Neural progenitor cell (in vitro differentiated cells): Measurements from ENCODE around the gene IDS. TPM values are rescaled to one million over a fixed set of nuclear protein-coding genes. Genes with fewer than 3 reads are reported as not detected.
A peak's percentile ranks its signal among the peaks of the same experiment; 100 is the strongest.

Experiments
- DNase-seq: peaks from one replicate; pipeline ENCODE4 v3.0.0-alpha.2; 2016; ENCODE audit warnings: low spot score
- H2AFZ ChIP-seq: fragments of 200-600 bp; sonication (generic); replicated peaks from 2 replicates; pipeline ENCODE4 v1.6.1; 2016; ENCODE audit warnings: antibody characterized with exemption
- H3F3A ChIP-seq: fragments of 200-600 bp; sonication (generic); 2 replicates; pipeline ENCODE4 v1.6.1; 2016; ENCODE audit warnings: antibody characterized with exemption, low read depth
- H3K27ac ChIP-seq: fragments of 200-600 bp; sonication (generic); 2 replicates; pipeline ENCODE4 v1.5.1; 2016; ENCODE audit warnings: mild to moderate bottlenecking
- H3K27me3 ChIP-seq: fragments of 200-600 bp; sonication (generic); 2 replicates; pipeline ENCODE4 v1.6.1; 2016; ENCODE audit warnings: mild to moderate bottlenecking, moderate library complexity
- H3K36me3 ChIP-seq: fragments of 200-600 bp; sonication (generic); 2 replicates; pipeline ENCODE4 v1.5.1; 2016
- H3K4me1 ChIP-seq: fragments of 200-600 bp; sonication (generic); 2 replicates; pipeline ENCODE4 v1.6.1; 2016; ENCODE audit warnings: mixed run types
- H3K4me2 ChIP-seq: fragments of 200-600 bp; sonication (generic); 2 replicates; pipeline ENCODE4 v1.6.1; 2016
- H3K4me3 ChIP-seq: fragments of 200-600 bp; sonication (generic); 2 replicates; pipeline ENCODE4 v1.5.1; 2016
- H3K79me2 ChIP-seq: fragments of 200-600 bp; sonication (generic); 2 replicates; pipeline ENCODE4 v1.6.1; 2016; ENCODE audit warnings: low read depth
- H3K9ac ChIP-seq: fragments of 200-600 bp; sonication (generic); 2 replicates; pipeline ENCODE4 v1.6.1; 2016
- H3K9me3 ChIP-seq: fragments of 200-600 bp; sonication (generic); 2 replicates; pipeline ENCODE4 v1.5.1; 2016; ENCODE audit warnings: low read depth
- H4K20me1 ChIP-seq: fragments of 200-600 bp; sonication (generic); 2 replicates; pipeline ENCODE4 v1.6.1; 2016; ENCODE audit warnings: low read depth
- H3K27ac Mint-ChIP-seq: 3 replicates; pipeline ENCODE4 v1.8.0; 2021; ENCODE audit warnings: mixed read lengths
- H3K27me3 Mint-ChIP-seq: 2 replicates; pipeline ENCODE4 v1.8.0; 2022; ENCODE audit warnings: low read depth, mild to moderate bottlenecking, inconsistent platforms, moderate library complexity, mixed read lengths; ENCODE audit not compliant: insufficient read depth
- H3K36me3 Mint-ChIP-seq: 3 replicates; pipeline ENCODE4 v1.8.0; 2021; ENCODE audit warnings: mixed read lengths
- H3K4me1 Mint-ChIP-seq: 3 replicates; pipeline ENCODE4 v1.8.0; 2021; ENCODE audit warnings: mixed read lengths
- H3K4me3 Mint-ChIP-seq: 3 replicates; pipeline ENCODE4 v1.8.0; 2021; ENCODE audit warnings: mild to moderate bottlenecking, moderate library complexity, mixed read lengths
- H3K9me3 Mint-ChIP-seq: 3 replicates; pipeline ENCODE4 v1.8.0; 2020; ENCODE audit warnings: mixed read lengths
- EZH2 ChIP-seq: fragments of 200-600 bp; sonication (generic); IDR thresholded peaks from 2 replicates; pipeline ENCODE4 v1.6.1; 2017; ENCODE audit warnings: antibody characterized with exemption, mild to moderate bottlenecking, moderate library complexity
- EZH2phosphoT487 ChIP-seq: fragments of 200-600 bp; sonication (generic); IDR thresholded peaks from 2 replicates; pipeline ENCODE4 v1.6.1; 2017; ENCODE audit warnings: antibody characterized with exemption
- total RNA-seq: library from RNA; depleted of rRNA; stranded (reverse); fragments of >200 nt; gene quantifications from 2 replicates; pipeline ENCODE4 v1.2.3, GENCODE V29; 2015; ENCODE audit warnings: low replicate concordance
- TF ChIP-seq, protein P1 (sequence below): fragments of 200-600 bp; sonication (generic); IDR thresholded peaks from 2 replicates; pipeline ENCODE4 v1.5.1; 2017; ENCODE audit warnings: antibody characterized with exemption, mild to moderate bottlenecking

Gene IDS
- total RNA-seq, 1 donor from 2014 or later, result 14.5 TPM

DNA sequence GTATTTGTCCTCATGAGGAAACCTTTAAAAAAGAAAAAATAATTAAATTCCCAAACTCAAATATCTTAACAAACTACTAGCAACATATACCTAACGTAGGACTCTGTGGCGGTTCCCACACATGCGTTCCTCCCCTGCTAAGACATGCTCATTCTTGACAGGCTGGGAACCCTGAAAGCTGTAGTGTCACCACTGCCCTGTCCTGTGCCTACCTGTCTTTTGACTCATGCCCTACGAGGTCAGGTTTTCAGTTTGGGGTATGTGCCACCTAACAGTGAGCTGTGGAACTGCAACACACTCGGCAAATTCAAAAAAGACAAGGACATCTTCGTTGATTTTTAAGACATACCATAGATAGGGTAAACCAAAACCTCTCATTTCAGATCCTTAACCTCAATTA is 17.8 kb downstream of the IDS start:
- Histone ChIP-seq H3K36me3 (no peaks in the 10 kb centered on the region), H3K27me3 (no peaks in the 10 kb centered on the region), H4K20me1 (no peaks in the 10 kb centered on the region), H3K79me2 (no peaks in the 10 kb centered on the region), H3F3A (no peaks in the 10 kb centered on the region), H3K9me3 (no peaks in the 10 kb centered on the region), H3K27ac (no peak overlapping the region), H2AFZ (no peak overlapping the region), H3K9ac (no peak overlapping the region), H3K4me1 (no peaks in the 10 kb centered on the region), H3K4me2 (no peak overlapping the region), H3K4me3 (no peak overlapping the region)
- Mint-ChIP-seq H3K4me1 (no peaks in the 10 kb centered on the region), H3K4me3 (no peak overlapping the region), H3K9me3 (peaks cover 2% of the 10 kb centered on the region), H3K27me3 (no peaks in the 10 kb centered on the region), H3K27ac (no peak overlapping the region), H3K36me3 (peaks cover 25% of the 10 kb centered on the region)
- TF ChIP-seq, protein P1, sequence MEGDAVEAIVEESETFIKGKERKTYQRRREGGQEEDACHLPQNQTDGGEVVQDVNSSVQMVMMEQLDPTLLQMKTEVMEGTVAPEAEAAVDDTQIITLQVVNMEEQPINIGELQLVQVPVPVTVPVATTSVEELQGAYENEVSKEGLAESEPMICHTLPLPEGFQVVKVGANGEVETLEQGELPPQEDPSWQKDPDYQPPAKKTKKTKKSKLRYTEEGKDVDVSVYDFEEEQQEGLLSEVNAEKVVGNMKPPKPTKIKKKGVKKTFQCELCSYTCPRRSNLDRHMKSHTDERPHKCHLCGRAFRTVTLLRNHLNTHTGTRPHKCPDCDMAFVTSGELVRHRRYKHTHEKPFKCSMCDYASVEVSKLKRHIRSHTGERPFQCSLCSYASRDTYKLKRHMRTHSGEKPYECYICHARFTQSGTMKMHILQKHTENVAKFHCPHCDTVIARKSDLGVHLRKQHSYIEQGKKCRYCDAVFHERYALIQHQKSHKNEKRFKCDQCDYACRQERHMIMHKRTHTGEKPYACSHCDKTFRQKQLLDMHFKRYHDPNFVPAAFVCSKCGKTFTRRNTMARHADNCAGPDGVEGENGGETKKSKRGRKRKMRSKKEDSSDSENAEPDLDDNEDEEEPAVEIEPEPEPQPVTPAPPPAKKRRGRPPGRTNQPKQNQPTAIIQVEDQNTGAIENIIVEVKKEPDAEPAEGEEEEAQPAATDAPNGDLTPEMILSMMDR, result peak; percentile 29
- no peak for TF ChIP-seq EZH2
- DNase-seq, result no peak

DNA sequence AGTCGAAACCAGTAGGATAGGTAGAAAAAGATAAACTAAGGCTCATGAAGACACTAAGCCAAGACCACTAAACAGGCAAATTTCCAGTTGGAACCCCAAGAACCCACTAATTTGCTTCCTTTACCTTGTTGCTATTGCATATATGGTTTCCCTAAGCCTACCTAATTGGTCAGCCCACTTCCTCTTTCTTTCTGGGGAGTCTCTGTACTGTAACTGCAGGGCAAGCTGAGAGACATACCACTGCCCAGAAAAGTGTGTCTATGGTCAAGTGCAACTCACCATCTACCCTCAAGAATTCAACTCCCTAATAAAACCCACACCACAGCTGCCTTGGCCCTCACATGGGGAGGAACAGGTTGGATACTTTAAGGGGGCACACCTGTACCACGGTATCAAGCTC is 28.6 kb downstream of the IDS start:
- H3K27me3 ChIP-seq, result no peaks in the 10 kb centered on the region
- no peak for DNase-seq
- H3K4me3 ChIP-seq, result no peak overlapping the region
- H3K36me3 ChIP-seq, result peaks cover 3% of the 10 kb centered on the region
- no peaks in the 10 kb centered on the region for H3K9me3 ChIP-seq
- no peak overlapping the region for H3K4me3 Mint-ChIP-seq
- H3K9ac ChIP-seq, result no peak overlapping the region
- H3K9me3 Mint-ChIP-seq, result no peaks in the 10 kb centered on the region
- no peaks in the 10 kb centered on the region for H3K4me1 ChIP-seq
- peaks cover 2% of the 10 kb centered on the region for H3K27me3 Mint-ChIP-seq
- H3K27ac ChIP-seq, result no peak overlapping the region
- H3F3A ChIP-seq, result no peaks in the 10 kb centered on the region
- H3K79me2 ChIP-seq, result no peaks in the 10 kb centered on the region
- H2AFZ ChIP-seq, result no peak overlapping the region
- TF ChIP-seq EZH2 (no peak), EZH2phosphoT487 (no peak)
- TF ChIP-seq, protein P1, result no peak
- H3K36me3 Mint-ChIP-seq, result peaks cover 20% of the 10 kb centered on the region
- H4K20me1 ChIP-seq, result no peaks in the 10 kb centered on the region
- no peak overlapping the region for H3K27ac Mint-ChIP-seq
- peaks cover 3% of the 10 kb centered on the region for H3K4me1 Mint-ChIP-seq
- no peak overlapping the region for H3K4me2 ChIP-seq

DNA sequence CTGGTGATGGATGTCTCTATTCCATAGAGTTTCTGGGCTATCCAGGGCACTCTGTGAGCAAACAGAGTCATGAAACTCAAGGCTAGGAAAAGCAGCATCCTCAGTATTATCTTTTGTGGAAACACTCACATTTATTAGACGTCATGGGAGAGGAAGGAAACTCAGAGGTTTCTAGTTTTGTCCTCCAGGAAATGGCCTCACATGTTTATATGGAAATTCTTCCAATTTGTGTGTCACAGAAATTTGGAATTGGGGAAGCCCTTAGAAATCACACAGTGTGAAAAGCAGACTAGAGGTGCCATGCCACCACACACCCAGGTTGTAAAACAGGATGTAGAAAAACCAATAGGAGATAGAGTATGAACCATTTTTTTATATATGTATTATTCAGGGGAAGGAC is 31.1 kb downstream of the IDS start:
- H3K79me2 ChIP-seq, result no peaks in the 10 kb centered on the region
- no peak overlapping the region for H3K9ac ChIP-seq
- H3K9me3 ChIP-seq, result no peaks in the 10 kb centered on the region
- TF ChIP-seq, protein P1, result no peak
- TF ChIP-seq EZH2phosphoT487, result no peak
- TF ChIP-seq EZH2, result no peak
- no peak overlapping the region for H2AFZ ChIP-seq
- peaks cover 7% of the 10 kb centered on the region for H3K9me3 Mint-ChIP-seq
- no peak overlapping the region for H3K27ac Mint-ChIP-seq
- no peaks in the 10 kb centered on the region for H3K27me3 ChIP-seq
- no peak overlapping the region for H3K4me2 ChIP-seq
- H3K4me3 Mint-ChIP-seq, result no peak overlapping the region
- no peak overlapping the region for H3K27ac ChIP-seq
- H3K4me1 ChIP-seq, result no peaks in the 10 kb centered on the region
- peaks cover 7% of the 10 kb centered on the region for H3K4me1 Mint-ChIP-seq
- no peaks in the 10 kb centered on the region for H3K36me3 ChIP-seq
- H4K20me1 ChIP-seq, result no peaks in the 10 kb centered on the region
- H3F3A ChIP-seq, result no peaks in the 10 kb centered on the region
- H3K36me3 Mint-ChIP-seq, result peaks cover 9% of the 10 kb centered on the region
- H3K4me3 ChIP-seq, result no peak overlapping the region
- no peak for DNase-seq
- H3K27me3 Mint-ChIP-seq, result peaks cover 2% of the 10 kb centered on the region
